OCI-LY7 (cell line): ENCODE data around the gene POMGNT2.

Experiments
- EZH2phosphoT487 ChIP-seq: fragments of 200-600 bp; sonication (generic); IDR thresholded peaks from 2 replicates; pipeline ENCODE4 v1.6.1; 2018; ENCODE audit warnings: low read depth, borderline replicate concordance, mild to moderate bottlenecking, mixed run types, antibody characterized with exemption, low read length, moderate library complexity, mixed read lengths
- TF ChIP-seq, protein P1 (sequence below): fragments of 200-600 bp; sonication (generic); conservative IDR thresholded peaks from 2 replicates; pipeline ENCODE4 v1.5.1; 2014; ENCODE audit warnings: mild to moderate bottlenecking, antibody characterized with exemption, low read length, moderate library complexity, mixed read lengths

DNA sequence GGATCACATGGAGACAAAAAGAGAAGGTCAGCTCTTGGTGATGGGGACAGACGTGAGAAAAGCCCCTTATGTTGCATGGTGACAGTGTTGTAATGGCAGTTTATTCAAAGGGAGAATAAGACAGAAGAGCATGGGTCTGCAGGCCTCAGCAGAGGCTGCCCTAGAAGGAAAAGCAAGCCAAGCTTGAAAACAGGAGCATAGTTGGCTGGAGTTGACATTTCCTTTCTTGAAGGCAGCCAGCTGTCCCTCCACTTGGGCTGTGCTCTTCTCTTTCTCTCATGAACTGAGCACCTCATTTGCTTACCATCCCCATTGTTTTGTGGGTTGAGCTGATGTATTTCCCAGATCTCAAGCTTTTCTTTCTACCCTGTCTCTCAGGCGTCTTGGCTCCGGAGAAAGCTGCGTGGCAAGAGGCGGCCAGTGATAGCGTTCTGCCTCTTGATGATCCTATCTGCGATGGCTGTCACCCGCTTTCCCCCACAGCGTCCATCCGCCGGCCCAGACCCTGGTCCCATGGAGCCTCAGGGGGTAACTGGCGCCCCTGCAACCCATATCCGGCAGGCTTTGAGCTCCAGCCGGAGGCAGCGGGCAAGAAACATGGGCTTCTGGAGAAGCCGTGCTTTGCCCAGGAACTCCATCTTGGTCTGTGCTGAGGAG lies 73.9 kb downstream of the POMGNT2 start:
- TF ChIP-seq, protein P1, sequence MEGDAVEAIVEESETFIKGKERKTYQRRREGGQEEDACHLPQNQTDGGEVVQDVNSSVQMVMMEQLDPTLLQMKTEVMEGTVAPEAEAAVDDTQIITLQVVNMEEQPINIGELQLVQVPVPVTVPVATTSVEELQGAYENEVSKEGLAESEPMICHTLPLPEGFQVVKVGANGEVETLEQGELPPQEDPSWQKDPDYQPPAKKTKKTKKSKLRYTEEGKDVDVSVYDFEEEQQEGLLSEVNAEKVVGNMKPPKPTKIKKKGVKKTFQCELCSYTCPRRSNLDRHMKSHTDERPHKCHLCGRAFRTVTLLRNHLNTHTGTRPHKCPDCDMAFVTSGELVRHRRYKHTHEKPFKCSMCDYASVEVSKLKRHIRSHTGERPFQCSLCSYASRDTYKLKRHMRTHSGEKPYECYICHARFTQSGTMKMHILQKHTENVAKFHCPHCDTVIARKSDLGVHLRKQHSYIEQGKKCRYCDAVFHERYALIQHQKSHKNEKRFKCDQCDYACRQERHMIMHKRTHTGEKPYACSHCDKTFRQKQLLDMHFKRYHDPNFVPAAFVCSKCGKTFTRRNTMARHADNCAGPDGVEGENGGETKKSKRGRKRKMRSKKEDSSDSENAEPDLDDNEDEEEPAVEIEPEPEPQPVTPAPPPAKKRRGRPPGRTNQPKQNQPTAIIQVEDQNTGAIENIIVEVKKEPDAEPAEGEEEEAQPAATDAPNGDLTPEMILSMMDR, result no peak
- no peak for TF ChIP-seq EZH2phosphoT487
